ENCODE results near the gene OR51B4.
"Not testable (repeated sequence)": the region's sequence is repeated elsewhere in the genome, so short reads cannot be mapped to it uniquely, and the experiment has no call there.

Gene OR51B4

DNA sequence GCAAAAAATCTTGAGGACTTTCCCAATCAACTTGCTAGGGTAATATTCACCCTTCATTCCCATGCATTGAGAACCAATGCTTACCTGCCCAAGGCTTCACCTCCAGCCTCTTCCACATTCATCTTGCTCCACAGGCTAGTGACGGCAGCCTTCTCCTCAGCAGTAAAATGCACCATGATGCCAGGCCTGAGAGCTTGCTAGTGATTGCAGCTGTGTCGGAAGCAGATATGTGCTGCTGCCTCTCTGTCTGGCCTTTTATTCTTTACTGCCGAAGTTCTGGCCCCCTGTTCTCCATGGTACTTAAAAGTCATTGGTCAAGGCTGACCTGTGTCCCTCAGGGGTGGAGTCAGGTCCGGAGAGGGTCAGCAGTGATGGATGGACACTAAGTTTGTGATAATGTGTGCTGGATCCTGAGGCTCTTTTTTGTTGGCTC, 32.0 kb downstream of the OR51B4 start, which contains the start of gene HBE1:
Gene HBE1, minus strand, starts transcription at position 231 of the 433 bp plus-strand sequence. Its CDS starts 55 bp downstream, at position 176.
- DNase-seq = no peak

DNA sequence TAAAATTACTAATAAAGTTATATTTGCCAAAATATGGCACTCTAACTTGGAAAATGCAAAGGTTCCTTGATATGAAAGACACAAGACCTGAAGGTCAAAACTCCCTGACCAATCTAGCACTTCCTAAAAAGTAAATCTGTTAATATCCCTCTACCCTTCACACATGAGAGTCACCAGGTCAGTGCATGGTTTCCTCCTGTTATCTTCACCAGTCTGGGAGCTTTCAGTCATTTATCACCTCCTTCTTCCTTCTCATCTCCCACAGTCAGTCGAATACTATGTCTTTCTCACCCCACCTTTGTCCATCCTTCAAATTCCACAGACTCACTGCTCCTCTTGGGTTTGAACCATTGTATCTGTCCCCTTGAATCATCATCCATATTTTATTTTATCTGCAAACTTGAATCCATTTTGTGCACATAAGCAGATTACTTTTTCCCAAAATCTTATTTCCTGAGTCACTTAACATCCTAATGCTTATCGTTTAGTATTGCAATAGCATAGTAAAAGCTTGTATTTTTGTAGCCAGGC, 34.6 kb downstream of the OR51B4 start:
- no peak for DNase-seq

DNA sequence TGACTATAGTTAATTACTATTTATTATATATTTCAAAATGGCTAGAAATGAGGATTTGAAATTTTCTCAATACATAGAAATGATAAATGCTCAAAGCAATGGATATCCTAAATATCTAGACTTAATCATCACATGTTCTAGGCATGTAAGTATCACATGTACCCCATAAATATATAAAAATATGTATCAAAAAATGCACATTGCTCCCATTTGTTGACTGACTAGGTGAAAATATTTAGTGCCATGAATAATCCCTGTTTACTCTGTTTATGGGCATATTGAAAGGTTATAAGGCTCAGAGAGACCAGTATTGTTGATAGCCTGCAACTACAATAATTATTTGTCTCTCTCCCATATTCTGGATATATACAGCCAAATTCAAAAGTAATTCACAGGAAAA, 35.1 kb downstream of the OR51B4 start:
- no peak for DNase-seq

DNA sequence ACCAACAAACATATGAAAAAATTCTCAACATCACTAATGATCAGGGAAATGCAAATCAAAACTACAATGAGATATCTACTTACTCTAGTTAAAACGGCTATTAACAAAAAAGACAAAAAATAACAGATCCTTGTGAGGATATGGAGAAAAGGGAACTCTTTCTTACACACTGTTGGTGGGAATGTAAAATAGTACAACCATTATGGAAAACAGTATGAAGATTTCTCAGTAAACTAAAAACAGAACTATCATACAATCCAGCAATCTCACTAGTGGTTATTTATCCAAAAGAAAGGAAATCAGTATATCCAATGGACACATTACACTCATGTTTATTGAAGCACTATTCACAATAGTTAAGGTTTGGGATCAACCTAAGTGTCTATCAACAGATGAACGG, 35.9 kb downstream of the OR51B4 start:
- DNase-seq = no peak

DNA sequence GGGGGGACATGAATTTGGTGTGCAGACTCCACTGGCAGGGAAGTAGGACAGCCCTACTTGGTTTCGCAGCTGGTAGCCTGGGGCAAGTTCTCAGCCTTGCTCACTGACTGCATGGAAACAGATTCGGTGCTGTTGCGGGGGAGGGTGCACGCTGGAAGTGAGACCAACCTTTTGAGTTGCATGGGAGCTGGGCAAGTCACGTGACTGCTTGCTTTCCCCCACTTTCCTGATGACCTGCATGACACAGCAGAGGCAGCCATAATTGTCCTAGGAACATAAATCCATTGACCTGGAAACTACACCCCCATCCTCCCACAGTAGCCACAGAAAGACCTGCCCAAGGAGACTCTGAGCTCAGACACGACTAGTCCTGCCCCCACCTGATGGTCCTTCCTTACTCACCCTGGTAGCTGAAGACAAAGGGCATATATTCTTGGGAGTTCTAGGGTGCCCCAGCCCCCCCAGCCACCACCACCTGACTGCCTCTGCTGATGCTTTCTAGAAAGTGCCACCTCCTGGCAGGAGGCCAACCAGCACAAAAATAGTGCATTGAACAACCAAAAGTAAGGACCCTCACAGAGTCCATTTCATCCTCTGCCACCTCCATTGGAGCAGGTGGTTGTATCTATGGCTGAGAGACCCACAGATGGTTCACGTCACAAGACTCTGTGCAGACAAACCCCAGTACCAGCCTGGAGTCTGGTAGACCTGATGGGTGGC, 43.0 kb downstream of the OR51B4 start:
- no peak for DNase-seq

DNA sequence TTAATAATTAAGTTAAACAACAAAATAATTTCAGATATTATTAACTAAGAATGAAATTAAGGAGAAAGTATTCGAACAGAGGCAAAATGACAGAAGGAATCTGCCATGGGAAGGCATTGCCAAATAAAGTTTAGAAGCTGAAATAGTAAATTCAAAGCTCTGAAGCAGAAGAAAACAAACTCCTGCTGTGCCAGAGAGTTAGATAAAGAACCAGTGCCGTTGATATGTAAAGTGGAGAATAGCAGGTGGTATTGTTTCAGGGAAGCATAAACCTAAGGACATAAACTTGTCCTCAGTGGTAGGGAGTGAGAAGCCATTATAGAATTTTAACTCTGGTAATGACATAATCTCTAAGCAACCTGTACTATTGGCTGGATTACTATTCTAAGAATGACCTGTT, 44.5 kb downstream of the OR51B4 start:
- no peak for DNase-seq

DNA sequence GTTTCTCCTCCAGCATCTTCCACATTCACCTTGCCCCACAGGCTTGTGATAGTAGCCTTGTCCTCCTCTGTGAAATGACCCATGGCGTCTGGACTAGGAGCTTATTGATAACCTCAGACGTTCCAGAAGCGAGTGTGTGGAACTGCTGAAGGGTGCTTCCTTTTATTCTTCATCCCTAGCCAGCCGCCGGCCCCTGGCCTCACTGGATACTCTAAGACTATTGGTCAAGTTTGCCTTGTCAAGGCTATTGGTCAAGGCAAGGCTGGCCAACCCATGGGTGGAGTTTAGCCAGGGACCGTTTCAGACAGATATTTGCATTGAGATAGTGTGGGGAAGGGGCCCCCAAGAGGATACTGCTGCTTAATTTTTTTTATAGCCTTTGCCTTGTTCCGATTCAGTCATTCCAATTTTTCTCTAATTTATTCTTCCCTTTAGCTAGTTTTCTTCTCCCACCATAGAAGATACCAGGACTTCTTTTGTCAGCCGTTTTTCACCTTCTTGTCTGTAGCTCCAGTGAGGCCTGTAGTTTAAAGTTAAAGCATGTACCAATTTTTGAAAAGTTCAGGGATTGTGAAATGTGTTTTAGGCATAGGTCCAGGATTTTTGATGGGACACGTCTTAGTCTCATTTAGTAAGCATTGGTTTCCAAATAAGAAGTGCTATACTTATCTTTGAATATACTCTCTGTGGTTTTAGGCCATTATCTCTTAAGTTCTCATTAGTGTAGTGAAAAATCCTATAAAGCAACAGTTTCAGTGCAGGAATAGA, 46.9 kb downstream of the OR51B4 start, which contains the start of gene HBG2:
Gene HBG2, minus strand, starts transcription at position 136 of the 768 bp plus-strand sequence. Its CDS starts 53 bp downstream, at position 83.
- DNase-seq = not testable (repeated sequence)

DNA sequence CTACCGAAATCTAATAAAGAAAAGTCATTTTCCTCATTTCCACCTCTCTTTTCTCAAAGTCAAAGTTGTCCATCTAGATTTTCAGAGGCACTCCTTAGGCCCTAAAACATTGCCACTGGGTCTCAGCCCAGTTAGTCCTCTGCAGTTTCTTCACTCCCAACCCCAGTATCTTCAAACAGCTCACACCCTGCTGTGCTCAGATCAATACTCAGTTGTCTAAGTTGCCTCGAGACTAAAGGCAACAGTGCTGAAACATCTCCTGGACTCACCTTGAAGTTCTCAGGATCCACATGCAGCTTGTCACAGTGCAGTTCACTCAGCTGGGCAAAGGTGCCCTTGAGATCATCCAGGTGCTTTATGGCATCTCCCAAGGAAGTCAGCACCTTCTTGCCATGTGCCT, 47.7 kb downstream of the OR51B4 start:
- not testable (repeated sequence) for DNase-seq

DNA sequence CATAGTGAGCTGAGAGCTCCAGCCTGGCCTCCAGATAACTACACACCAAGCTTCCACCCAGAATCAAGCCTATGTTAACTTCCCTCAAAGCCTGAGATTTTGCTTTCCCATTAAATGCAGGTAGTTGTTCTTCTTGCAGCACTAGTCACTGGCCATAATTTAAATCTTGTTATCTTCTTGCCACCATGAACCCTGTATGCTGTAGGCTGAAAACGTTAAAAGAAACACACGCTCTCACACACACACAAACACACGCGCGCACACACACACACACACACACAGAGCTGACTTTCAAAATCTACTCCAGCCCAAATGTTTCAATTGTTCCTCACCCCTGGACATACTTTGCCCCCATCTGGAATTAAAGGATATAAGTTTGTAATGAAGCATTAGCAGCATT, 48.3 kb downstream of the OR51B4 start:
- DNase-seq = not testable (repeated sequence)

DNA sequence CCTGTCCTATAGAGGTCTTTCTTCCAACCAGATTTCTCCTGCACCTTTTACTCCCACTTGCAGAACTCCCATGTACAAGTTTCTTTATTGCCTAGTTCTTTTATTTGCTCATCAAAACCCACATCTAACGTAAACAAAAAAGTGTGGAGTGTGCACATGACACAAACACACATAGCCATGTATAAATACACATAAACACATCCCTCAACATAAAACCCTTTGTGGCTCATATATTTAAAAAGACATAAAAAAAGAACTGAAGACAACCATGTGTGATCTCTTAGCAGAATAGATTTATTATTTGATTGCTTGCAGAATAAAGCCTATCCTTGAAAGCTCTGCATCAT, 48.9 kb downstream of the OR51B4 start:
- no peak for DNase-seq

DNA sequence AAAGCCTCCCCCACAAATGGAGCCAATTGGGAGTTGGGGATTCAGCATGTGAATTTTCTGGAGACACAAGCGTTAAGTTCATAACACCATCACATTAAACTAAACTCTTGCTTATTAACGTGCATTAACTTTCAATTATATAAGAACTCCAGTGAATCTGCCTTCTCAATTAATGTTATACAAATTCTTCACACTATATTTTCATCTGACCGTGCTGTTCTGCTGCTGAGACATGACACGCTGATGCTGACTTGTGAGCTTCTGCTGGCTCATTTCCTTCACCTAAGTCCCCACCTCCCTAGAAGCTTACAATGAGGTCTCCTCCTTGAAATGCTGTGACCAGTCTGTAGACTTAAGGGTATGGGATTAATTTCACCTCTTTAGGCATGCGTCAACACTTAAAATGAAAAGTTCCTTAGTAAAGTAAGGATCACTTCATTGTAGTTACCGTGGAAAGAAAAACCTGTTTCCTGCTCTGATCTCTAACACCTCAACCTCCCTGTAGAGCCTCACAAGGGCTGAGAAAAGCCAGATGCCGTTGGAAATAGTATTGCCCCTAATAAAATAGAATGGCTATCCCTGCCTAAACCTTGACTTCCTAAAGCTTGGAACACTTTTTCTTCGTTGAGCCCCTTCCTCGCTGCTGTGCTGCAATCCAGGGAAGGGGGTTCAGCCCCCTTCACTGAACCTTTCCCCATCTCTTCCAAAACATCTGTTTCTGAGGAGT, 49.4 kb downstream of the OR51B4 start:
- DNase-seq = no peak

DNA sequence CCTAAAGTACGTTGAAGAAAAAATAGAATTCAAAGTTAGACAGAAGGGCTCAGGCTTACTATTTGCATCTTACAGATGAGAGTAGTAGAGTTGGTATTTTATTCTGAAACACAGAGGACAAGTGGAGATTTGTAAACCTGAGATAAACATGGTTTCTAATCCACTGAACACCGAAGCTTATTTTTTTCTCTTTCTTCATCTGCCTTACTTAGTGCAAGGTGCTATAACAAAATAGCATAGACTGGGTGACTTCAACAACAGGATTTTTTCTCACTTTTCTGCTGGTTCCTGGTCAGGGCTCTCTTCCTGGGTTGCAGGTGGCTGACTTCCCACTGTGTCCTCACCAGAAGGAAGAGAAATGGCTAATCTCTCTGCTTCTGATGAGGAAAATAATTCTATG, 50.0 kb downstream of the OR51B4 start:
- no peak for DNase-seq
